Osteocyte (in vitro differentiated cells): ENCODE measurements around the gene MRGPRX2. TPM values are rescaled to one million over a fixed set of nuclear protein-coding genes. Genes with fewer than 3 reads are reported as not detected.

Experiments used
- DNase-seq: peaks from one replicate; pipeline ENCODE4 v3.0.0; 2021; ENCODE audit warnings: mixed read lengths; ENCODE audit not compliant: unreplicated experiment; ENCODE audit errors: extremely low spot score
- H3K27ac Mint-ChIP-seq: one replicate; pipeline ENCODE4 v1.8.0; 2021; ENCODE audit warnings: mild to moderate bottlenecking, mixed read lengths; ENCODE audit not compliant: unreplicated experiment
- H3K27me3 Mint-ChIP-seq: one replicate; pipeline ENCODE4 v1.8.0; 2021; ENCODE audit warnings: mixed read lengths; ENCODE audit not compliant: unreplicated experiment
- H3K36me3 Mint-ChIP-seq: one replicate; pipeline ENCODE4 v1.8.0; 2021; ENCODE audit warnings: mixed read lengths; ENCODE audit not compliant: unreplicated experiment
- H3K4me1 Mint-ChIP-seq: one replicate; pipeline ENCODE4 v1.8.0; 2021; ENCODE audit warnings: mixed read lengths; ENCODE audit not compliant: unreplicated experiment
- H3K4me3 Mint-ChIP-seq: one replicate; pipeline ENCODE4 v1.8.0; 2021; ENCODE audit warnings: mild to moderate bottlenecking, moderate library complexity, mixed read lengths; ENCODE audit not compliant: unreplicated experiment
- H3K9me3 Mint-ChIP-seq: one replicate; pipeline ENCODE4 v1.8.0; 2021; ENCODE audit warnings: mixed read lengths; ENCODE audit not compliant: unreplicated experiment
- CTCF ChIP-seq: fragments of 200-600 bp; sonication (generic); IDR thresholded peaks from 2 replicates; pipeline ENCODE4 v1.5.0; 2021; ENCODE audit warnings: antibody characterized with exemption, mild to moderate bottlenecking, moderate library complexity
- total RNA-seq: library from RNA; stranded (reverse); gene quantifications from 2 replicates; pipeline ENCODE4 v1.2.1, GENCODE V29; 2021

Gene MRGPRX2
- total RNA-seq, 1 donor from 2014 or later = not detected

- no peak for DNase-seq
Measured at GRCh38 chr11:19087658-19088057, 27.1 kb upstream of the MRGPRX2 start.

GRCh38 chr11:19084661-19085315 is 24.3 kb upstream of the MRGPRX2 start:
- TF ChIP-seq CTCF = no peak
- H3K4me1 Mint-ChIP-seq = no peaks in the 10 kb centered on the region

More at GRCh38 chr11:19087658-19088057, 27.1 kb upstream of the MRGPRX2 start:
- H3K36me3 Mint-ChIP-seq = no peaks in the 10 kb centered on the region
- no peak for TF ChIP-seq CTCF
- H3K4me1 Mint-ChIP-seq = no peaks in the 10 kb centered on the region
- H3K27me3 Mint-ChIP-seq = peaks cover 17% of the 10 kb centered on the region
- H3K9me3 Mint-ChIP-seq = no peaks in the 10 kb centered on the region
- H3K4me3 Mint-ChIP-seq = no peak overlapping the region
- H3K27ac Mint-ChIP-seq = no peak overlapping the region

GRCh38 chr11:19083166-19083565 is 22.6 kb upstream of the MRGPRX2 start:
- no peak for TF ChIP-seq CTCF
- Mint-ChIP-seq H3K36me3 (no peaks in the 10 kb centered on the region), H3K27me3 (peaks cover 27% of the 10 kb centered on the region), H3K9me3 (no peaks in the 10 kb centered on the region), H3K4me3 (no peak overlapping the region), H3K4me1 (no peaks in the 10 kb centered on the region), H3K27ac (no peak overlapping the region)
- DNase-seq = no peak

More at GRCh38 chr11:19084661-19085315, 24.3 kb upstream of the MRGPRX2 start:
- Mint-ChIP-seq H3K27me3 (peaks cover 20% of the 10 kb centered on the region), H3K4me3 (no peak overlapping the region), H3K36me3 (no peaks in the 10 kb centered on the region), H3K27ac (no peak overlapping the region), H3K9me3 (no peaks in the 10 kb centered on the region)
- DNase-seq = no peak

- DNase-seq = no peak
- Mint-ChIP-seq H3K27ac (no peak overlapping the region), H3K4me3 (no peak overlapping the region), H3K27me3 (peaks cover 46% of the 10 kb centered on the region), H3K4me1 (no peaks in the 10 kb centered on the region), H3K9me3 (no peaks in the 10 kb centered on the region), H3K36me3 (no peaks in the 10 kb centered on the region)
- TF ChIP-seq CTCF = no peak
Measured at GRCh38 chr11:19080579-19080993, 20.1 kb upstream of the MRGPRX2 start.

GRCh38 chr11:19079643-19080440 is 19.3 kb upstream of the MRGPRX2 start:
- no peak overlapping the region for H3K27ac Mint-ChIP-seq
- no peaks in the 10 kb centered on the region for H3K9me3 Mint-ChIP-seq
- no peaks in the 10 kb centered on the region for H3K36me3 Mint-ChIP-seq
- TF ChIP-seq CTCF = no peak
- no peak for DNase-seq
- no peak overlapping the region for H3K4me3 Mint-ChIP-seq
- no peaks in the 10 kb centered on the region for H3K4me1 Mint-ChIP-seq
- H3K27me3 Mint-ChIP-seq = peaks cover 46% of the 10 kb centered on the region
